AG04450 (cell line): ENCODE results near the gene SMPD3. TPM values are rescaled to one million over a fixed set of nuclear protein-coding genes. Genes with fewer than 3 reads are reported as not detected.

Experiments used
- CTCF ChIA-PET: fragments of 300-600, 350-600 bp; formaldehyde crosslinking; extraction: SDS; loops from one replicate; lab custom pipeline; 2022; ENCODE audit warnings: antibody characterized with exemption, inconsistent platforms; lab: Charles Lee
- POLR2A ChIA-PET: fragments of 350-600 bp; formaldehyde crosslinking; extraction: SDS; loops from one replicate; lab custom pipeline; 2021; ENCODE audit warnings: antibody characterized with exemption, inconsistent platforms; lab: Yijun Ruan, JAX
- DNase-seq: peaks from one replicate; pipeline ENCODE4 v3.0.0-alpha.2; 2011; ENCODE audit warnings: low read depth, low spot score
- H3K27ac ChIP-seq: one replicate; pipeline ENCODE4 v1.5.1; 2012; ENCODE audit warnings: low read depth, low read length, control low read depth
- H3K27me3 ChIP-seq: one replicate; pipeline ENCODE4 v1.6.0; 2012; ENCODE audit warnings: low read length; ENCODE audit not compliant: control insufficient read depth, insufficient read depth
- H3K4me3 ChIP-seq: 2 replicates; pipeline ENCODE4 v1.5.1; 2011; ENCODE audit warnings: mild to moderate bottlenecking, low read depth, low read length, control low read depth
- H3K9me3 ChIP-seq: 2 replicates; pipeline ENCODE4 v1.5.1; 2012; ENCODE audit warnings: low read length; ENCODE audit not compliant: control insufficient read depth, insufficient read depth
- polyA plus RNA-seq: library from polyadenylated mRNA; depleted of rRNA; stranded (reverse); fragments of >200 nt; gene quantifications from 2 replicates; pipeline ENCODE4 v1.2.3, GENCODE V29; 2011
- TF ChIP-seq, protein P1 (sequence below): IDR thresholded peaks from 2 replicates; pipeline ENCODE4 v1.5.1; 2011; ENCODE audit warnings: low read depth, low read length, control low read depth, inconsistent platforms

The SMPD3 gene
- polyA plus RNA-seq, 1 experiment, result not detected

DNA sequence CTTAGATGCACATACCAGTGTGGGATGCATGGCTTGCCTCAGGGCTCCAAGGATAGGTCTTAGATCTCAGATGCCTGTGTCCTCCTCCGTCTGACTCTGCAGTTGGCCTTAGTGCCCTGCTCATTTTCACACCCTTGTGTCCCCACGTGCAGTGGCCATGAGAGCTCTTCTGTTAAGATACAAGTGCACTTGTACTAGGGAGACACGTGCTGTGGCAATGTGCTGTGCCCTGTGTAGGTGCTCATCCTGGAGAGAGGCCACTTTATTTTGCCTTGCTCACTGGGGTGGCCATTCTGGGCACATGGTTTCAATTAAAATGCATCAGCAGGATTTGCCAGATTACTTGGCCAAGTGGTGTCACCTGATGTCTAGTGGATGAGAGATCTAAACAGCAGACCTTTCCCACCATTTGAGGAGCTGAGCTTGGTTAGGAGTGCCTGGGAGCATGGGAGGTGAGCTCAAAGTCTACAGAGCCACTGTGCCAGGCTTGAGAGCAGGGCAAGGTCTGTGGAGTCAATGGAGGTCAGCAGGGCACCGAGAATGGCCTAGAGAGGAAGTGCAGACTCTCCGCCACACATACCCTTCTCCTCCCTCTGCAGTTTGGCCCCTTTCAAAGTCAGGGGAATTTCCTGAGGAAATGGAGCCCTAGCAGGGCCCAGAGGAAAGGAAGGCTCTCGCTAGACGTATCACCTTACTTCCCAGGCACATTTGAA is 25.2 kb upstream of the SMPD3 start:
- H3K4me3 ChIP-seq, result no peak overlapping the region
- H3K9me3 ChIP-seq, result no peaks in the 10 kb centered on the region
- no peak overlapping the region for H3K27ac ChIP-seq
- POLR2A ChIA-PET, result no interaction called here
- CTCF ChIA-PET, result interaction anchor here (1.5 kb wide), 1 partner anchor 77 kb away, joined by 3 read pairs; no protein-coding TSS in a partner anchor
- H3K27me3 ChIP-seq, result peaks cover 19% of the 10 kb centered on the region
- TF ChIP-seq, protein P1, sequence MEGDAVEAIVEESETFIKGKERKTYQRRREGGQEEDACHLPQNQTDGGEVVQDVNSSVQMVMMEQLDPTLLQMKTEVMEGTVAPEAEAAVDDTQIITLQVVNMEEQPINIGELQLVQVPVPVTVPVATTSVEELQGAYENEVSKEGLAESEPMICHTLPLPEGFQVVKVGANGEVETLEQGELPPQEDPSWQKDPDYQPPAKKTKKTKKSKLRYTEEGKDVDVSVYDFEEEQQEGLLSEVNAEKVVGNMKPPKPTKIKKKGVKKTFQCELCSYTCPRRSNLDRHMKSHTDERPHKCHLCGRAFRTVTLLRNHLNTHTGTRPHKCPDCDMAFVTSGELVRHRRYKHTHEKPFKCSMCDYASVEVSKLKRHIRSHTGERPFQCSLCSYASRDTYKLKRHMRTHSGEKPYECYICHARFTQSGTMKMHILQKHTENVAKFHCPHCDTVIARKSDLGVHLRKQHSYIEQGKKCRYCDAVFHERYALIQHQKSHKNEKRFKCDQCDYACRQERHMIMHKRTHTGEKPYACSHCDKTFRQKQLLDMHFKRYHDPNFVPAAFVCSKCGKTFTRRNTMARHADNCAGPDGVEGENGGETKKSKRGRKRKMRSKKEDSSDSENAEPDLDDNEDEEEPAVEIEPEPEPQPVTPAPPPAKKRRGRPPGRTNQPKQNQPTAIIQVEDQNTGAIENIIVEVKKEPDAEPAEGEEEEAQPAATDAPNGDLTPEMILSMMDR, result no peak
- DNase-seq, result no peak

DNA sequence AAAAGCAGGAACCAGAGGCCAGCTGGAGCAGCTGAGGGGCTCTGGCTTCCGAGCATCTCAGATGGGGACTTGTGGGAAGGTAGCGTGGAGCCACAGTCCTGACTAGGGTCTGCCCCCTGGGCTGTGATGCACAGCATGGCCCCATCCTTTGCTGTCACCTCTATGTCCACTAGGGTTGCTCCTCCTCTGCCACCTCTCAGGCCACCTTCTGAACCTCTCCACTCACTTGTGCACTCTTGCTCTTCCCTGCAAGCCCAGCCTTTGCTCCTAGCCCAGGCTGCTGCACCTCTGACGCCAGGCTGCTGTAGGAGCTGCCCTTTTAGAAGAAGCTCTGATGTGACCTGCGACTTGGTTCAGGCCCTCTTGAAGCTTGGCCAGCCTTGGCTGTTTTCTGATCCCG is 24.3 kb upstream of the SMPD3 start:
- Histone ChIP-seq H3K27ac (no peak overlapping the region), H3K4me3 (no peak overlapping the region), H3K27me3 (peaks cover 24% of the 10 kb centered on the region), H3K9me3 (no peaks in the 10 kb centered on the region)
- ChIA-PET CTCF (interaction anchor here (1.5 kb wide), 1 partner anchor 76 kb away, joined by 3 read pairs; no protein-coding TSS in a partner anchor), POLR2A (no interaction called here)
- TF ChIP-seq, protein P1, result no peak
- no peak for DNase-seq

DNA sequence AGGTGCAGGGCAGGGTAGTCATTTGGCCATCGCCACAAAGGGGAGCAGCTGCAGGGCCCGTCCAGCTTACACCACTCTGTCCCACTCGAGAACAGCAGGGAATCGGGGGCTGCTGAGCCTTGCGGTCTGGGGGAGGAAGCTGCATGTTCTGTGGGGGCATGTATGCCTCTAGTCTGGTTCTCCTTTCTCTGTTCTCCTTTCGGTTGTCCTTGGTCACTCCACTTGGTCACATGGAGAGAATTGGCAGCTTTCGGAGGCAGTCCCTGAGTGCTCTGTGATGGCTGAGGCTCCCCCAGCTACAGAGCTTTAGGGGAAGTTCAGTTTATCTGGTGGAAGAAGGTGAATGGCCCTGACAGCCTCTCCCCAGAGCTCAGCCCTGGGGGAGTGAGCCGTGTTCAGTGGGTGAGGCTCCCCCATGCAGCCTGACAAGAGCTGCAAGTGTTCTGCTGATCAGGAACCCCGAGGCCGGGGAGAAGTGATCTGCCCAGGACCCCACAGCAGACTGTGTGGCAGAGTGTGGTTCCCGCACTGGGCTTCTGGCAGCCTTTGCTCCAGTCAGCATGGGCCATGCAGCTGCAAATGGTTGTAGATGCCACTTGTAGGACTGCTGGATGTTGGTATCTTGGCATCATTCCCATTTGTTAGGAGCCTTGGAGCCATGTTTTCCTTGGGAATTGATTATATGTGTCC is 22.3 kb upstream of the SMPD3 start:
- POLR2A ChIA-PET, result no interaction called here
- no peak for DNase-seq
- Histone ChIP-seq H3K4me3 (no peak overlapping the region), H3K27ac (no peak overlapping the region), H3K27me3 (peaks cover 25% of the 10 kb centered on the region), H3K9me3 (no peaks in the 10 kb centered on the region)
- TF ChIP-seq, protein P1, result no peak
- CTCF ChIA-PET, result interaction anchor here (1.1 to 2.2 kb wide), 2 partner anchors 40 to 50 kb away, joined by 3 to 7 read pairs; no protein-coding TSS in a partner anchor

DNA sequence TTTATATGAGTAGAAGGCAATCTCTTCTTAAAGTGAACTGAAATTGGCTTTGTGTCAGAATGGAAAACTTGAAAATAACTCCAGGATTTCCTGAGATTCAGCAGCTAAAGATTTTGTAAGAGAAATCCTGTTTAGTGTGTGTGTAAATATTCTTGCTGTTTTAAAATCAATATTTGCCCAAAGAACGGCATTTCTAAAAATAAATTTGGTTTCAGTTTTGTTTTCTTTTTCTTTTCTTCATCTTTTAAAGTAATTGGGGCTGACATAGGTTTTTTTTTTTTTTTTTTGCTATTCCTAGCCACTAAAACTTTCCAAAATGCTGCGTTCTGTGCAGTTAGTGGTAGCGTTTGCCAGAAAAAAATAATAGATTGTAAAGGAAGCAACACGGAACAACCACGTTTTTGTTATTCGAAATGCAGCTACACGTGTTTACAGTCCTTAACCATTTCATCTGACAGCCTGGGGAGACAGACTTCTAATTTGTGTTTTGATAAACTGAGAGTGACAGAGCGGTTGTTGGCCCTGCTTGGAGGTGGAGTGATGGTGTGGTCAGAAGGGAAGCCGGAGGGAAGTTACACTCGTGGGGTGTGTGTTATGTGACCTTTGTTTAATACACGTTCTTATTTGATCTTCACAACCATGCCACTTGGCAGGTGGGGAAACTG is 21.6 kb upstream of the SMPD3 start:
- TF ChIP-seq, protein P1, result no peak
- peaks cover 25% of the 10 kb centered on the region for H3K27me3 ChIP-seq
- H3K4me3 ChIP-seq, result no peak overlapping the region
- POLR2A ChIA-PET, result interaction anchor here (0.7 kb wide), 1 partner anchor 57 kb away, joined by 6 read pairs; no protein-coding TSS in a partner anchor
- no peak overlapping the region for H3K27ac ChIP-seq
- no peaks in the 10 kb centered on the region for H3K9me3 ChIP-seq
- DNase-seq, result no peak
- CTCF ChIA-PET, result interaction anchor here (0.7 to 2.2 kb wide), 2 partner anchors 51 to 120 kb away, joined by 3 to 7 read pairs; no protein-coding TSS in a partner anchor
